PC-9 (cell line): ENCODE results near the gene RHEB.

Source experiments
- EZH2 ChIP-seq: fragments of 200-600 bp; sonication (generic); IDR thresholded peaks from 2 replicates; pipeline ENCODE4 v1.8.0; 2017; ENCODE audit warnings: antibody characterized with exemption, low read depth
- TF ChIP-seq, protein P1 (sequence below): fragments of 200-600 bp; sonication (generic); conservative IDR thresholded peaks from 2 replicates; pipeline ENCODE4 v1.6.1; 2017; ENCODE audit warnings: mixed run types, antibody characterized with exemption, mild to moderate bottlenecking, moderate library complexity

DNA sequence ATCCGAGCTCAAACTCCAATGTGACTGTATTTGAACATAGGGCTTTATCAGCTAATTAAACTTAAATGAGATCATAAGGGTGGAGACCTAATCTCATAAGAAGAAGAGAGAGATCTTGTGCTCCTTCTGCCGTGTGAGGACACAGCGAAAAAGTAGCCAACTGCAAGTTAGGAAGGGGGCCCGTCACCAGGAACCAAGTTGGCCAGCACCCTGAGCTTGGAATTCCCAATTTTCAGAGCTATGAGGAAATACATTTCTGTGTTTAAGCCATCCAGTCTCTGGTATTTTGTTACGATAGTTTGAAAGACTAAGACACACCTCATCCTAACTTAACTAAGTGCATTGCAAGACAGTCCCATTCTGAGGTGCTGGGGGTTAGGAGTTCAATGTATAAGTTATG lies 95.8 kb downstream of the RHEB start:
- TF ChIP-seq EZH2 = no peak
- TF ChIP-seq, protein P1, sequence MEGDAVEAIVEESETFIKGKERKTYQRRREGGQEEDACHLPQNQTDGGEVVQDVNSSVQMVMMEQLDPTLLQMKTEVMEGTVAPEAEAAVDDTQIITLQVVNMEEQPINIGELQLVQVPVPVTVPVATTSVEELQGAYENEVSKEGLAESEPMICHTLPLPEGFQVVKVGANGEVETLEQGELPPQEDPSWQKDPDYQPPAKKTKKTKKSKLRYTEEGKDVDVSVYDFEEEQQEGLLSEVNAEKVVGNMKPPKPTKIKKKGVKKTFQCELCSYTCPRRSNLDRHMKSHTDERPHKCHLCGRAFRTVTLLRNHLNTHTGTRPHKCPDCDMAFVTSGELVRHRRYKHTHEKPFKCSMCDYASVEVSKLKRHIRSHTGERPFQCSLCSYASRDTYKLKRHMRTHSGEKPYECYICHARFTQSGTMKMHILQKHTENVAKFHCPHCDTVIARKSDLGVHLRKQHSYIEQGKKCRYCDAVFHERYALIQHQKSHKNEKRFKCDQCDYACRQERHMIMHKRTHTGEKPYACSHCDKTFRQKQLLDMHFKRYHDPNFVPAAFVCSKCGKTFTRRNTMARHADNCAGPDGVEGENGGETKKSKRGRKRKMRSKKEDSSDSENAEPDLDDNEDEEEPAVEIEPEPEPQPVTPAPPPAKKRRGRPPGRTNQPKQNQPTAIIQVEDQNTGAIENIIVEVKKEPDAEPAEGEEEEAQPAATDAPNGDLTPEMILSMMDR = no peak
